SHP77 treated with DMSO at 0.1 percent for 48 hours (cell line): ENCODE data around the gene ZBTB16.

Experiments used
- DNase-seq: peaks from one replicate; lab custom pipeline; 2025; lab: John Stamatoyannopoulos, UW

The ZBTB16 gene

DNA sequence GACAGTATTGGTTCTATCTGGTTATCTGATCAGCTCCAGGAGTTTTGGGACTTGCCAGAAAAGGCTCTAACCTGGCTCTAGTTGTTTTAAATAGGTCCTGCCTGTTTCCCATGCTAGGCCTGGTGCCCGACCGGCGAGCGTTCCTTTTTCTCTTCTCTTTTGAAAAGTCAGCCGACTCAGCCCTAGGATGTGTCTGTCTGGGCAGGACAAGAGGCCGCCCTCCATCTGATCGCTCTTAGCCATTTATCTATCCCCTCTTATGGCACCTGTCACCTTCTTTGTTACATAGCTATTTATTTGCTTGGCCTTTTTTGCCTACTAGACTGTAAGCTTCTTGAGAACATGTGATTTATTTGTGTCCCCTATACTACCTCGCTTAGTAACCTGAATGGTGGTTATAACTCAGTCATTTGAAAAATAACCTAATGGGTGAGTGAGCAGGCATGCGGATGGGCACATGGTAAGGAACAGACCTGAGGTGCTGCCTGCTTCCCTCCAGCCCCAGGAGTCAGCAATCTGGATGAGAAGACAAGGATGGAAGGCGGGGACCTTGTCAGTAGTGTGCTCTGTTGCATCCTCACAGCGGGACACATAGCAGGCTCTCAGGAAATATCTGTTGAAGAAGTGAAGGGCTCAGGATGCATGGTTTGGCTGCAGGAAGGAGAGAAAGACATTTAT lies 108.4 kb downstream of the ZBTB16 start:
- DNase-seq: no peak

DNA sequence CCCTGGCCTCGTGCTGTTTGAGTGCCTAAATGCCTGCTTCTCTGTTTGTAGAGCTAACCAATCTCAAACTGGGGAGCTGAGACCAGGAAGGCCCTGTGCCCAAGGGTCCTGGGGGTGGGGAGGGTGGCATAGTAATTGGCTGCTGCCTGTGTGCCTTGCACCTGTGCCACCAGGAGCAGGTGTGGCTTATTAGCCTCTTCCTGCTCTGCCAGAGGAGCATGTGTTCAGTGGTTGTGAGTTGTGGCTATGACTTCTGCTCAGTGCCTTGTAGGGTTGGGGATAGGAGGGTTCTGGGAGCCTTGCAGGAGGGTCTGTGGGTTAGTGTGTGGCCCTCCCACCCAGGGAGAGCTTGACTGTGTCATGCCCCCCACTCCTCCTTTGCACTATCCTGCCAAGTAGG lies 109.2 kb downstream of the ZBTB16 start:
- DNase-seq: no peak

DNA sequence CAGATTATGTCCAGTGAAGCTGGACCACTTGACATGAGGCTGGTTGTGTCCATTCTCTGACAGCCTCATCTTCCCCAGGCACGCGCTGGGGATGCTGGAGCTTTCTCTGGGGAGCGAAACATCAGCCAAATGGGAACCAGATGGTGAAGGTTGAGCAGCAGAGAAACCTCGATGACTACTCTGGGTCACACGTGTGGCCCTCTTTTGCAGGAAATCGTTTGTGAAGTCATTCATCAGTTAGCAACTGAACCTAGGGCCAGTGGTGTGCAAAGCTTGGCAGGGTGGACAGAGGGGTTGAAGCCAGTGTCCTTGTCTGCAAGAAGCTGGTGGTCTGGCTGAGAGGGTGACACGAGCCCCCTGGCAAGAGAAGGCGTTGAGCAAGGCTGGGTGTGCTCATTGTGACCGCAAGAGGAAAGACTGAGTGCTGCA lies 109.8 kb downstream of the ZBTB16 start:
- no peak for DNase-seq

DNA sequence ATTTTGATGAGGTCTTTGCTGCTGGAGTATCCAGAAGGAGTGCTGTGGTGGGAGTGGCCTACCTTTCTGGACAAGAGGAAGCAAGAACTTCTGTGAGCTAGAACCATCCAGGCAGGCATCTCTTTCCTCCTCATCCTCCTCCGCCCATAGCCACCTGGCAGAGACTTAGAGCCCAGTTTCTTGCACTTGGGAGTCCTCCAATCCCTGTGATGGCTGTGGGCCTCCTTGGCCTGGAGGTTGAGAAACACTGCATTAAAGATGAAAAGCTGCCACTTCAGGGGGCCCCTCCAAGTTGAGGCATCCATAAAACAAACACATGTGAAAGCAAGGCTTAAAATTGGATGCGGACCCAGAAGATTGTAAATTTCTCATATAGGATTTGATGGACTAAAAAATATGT lies 110.3 kb downstream of the ZBTB16 start:
- no peak for DNase-seq

DNA sequence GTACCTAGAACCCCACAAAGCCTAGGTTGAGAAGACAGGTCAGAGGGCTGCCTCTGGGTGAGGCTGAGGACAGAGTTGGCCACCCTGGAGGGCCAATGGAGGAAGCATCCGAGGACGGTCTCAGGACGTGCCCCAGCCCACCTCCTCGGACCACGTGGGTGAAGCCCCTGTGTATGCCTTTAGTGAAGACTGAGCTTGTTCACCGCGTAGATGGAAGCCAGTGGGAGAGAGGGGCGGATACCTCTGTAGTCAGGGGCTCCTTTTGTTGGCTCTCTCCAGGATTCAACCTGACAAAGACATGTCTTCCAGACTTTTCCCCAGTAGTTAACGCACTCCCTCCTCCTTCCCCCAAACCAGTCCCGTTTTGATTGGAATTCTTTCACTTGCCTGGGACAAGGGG lies 110.7 kb downstream of the ZBTB16 start:
- no peak for DNase-seq

DNA sequence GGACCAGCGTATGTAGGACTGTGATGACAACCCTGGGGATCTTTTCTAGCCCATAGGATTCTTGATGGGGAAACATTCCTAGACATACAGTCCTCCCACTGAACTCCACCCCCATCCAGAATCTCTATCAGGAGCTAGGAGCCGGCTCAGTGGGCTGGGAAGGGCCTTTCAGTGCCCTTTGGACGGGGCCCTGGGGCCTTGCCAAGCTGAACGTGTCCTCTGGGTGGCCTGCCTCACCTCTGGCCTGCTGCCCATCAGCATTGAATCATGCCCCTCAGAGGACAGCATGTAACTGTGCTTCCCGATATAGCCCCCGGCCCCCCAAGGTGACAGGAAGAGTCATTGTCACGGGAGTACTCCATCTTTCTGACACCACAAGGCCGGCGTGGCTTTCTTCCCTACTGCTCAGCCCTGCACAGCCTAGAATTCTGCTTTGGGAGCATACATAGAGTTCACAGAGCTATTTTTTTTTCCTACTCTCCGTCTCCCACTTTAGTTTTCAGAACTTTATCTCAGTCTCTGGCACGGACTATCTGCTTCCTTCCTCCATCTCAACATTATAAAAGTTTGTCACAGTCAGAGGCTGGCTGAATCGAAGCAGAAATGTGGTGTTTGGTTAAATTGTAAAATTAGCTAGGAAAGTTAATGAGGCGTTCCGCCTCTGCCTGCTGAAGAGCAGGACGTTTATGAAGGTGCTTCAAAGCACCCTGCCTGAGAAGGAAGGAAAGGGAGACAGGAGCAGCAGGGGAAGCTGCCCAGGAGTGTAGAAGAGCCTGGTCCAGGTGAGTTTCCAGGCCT lies 111.9 kb downstream of the ZBTB16 start:
- no peak for DNase-seq

DNA sequence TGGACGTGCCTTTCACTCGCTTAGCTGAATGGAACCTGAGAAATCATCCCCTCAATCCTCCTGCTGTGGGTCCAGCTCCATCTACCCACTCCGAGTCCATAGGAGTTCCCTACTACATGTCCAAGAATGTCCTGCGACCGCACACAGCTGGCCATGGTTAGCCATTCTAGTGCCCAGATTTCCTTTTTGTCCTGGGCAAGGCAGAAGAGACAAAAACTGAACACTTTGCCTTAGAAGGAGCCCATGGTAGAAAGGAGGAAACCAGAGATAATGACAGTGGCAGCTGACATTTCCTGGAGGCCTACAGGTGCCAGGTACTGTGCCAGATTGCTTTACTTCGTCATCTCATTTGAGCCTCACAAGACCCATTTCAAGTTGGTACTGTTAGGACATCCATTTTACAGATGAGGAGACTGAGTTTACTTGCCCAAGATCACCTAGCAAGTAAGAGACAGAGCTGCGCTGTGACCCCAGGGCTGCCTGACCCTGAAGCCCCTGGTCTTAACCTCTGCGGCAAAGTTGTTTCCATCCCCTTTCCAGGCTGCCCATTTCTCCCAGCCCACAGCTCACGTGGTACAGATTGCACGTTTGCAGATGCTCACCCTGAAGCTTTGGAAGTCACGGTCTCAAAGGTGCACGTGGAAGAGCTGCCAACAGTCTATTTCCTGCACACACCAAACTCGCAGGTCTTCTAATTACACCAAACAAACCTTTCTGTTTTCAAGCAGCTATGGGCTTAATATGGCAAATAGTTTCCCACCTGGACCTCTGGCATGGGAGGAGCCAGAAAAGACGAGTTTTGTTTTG lies 112.7 kb downstream of the ZBTB16 start:
- DNase-seq: no peak

DNA sequence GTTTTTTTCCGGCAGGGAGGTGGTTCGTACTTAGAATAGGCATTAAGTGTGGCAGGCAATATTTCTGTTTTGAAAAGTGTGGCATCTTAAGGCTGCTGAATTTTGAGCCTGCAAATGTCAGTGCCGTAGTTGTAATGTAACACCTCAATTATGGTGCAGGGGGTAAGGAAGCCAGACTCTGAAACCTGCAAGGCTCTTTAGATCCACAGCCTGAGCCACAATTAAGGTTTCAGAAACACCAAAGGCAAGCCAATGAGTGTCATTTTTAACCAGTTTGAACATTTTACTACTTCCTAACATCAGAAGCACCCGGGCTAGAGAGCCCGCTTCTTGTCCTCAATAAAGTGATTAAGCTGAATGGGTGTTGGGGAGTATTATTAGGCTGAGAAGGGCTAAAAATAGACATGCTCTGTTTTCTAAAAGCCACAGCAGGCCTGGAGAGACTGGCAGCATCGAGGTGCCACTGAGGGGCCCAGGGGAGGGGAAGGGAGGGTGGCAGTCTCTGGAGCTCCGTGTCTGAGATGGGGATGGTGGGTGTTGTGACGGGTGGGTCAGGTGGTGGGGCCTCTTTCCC lies 113.4 kb downstream of the ZBTB16 start:
- DNase-seq: no peak

DNA sequence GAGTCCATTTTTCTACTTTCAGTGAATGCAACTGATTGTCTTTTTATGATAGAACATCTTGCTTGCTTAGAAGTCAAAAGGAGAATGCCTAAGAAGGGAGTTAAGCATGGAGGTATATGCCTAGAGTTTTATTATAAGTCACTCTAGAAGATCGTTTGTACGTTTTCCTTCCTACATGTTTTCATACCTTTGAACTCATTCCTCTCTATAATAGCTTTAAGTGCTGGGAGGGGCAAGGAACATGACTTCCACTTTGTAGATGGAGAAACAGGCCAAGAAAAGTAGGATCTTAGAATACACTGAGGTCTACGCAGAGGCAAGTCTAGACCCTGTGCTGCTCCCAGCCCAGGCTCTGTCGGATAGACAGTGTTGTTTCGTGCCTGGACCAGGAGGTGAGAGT lies 114.3 kb downstream of the ZBTB16 start:
- no peak for DNase-seq

DNA sequence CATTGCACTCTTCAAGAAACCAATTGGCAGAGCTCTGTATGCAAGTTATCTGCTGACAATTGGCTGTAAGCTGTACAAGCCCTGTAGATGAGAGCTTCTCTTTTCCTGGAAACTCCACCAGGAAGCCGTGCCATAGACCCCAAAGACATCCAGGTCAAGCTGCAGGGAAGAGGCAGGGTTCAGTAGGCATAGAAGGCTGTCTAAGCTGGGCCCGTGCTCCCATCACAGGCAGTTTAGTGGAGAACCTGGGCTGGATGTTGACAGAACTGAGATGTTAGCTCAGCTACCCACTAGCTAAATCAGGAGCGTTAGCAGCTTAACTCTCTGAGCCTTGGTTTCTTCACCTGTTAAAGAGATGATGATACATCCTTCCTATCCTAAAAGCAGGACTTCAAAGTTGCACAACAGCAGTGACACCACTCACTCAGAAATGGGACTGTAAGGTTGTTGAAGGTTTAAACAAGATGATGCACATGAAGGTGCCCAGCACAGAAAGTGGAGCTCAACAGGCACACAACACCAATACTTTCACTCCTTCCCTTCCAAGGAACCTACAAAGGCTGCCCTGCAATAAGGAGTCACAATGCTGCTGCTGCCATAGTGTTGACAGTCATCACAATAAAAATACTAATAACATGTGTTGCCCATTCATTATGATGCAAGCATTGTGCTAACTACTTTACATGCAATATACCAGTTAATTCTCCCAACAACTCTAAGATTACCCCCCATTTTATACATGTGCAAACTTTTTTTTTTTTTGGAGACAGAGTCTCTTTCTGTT lies 115.4 kb downstream of the ZBTB16 start:
- no peak for DNase-seq

DNA sequence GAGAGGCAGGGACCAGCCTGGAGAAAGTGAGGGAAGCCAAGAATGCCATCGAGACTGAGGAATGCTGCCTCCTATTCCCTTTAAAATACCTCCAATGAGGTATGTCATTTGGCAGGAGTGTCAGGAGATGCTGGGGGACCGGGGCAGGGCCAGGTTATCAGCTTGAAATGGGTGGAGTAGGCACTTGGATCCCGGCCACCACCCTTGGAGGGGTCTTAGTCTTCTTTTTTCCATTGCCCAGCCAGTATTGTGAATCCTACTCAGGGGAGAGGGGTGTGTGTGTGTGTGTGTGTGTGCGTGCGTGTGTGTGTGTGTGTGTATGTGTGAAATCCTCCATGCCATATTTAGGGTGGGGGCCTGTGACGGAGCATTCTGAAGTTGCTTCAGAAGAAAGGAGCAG lies 116.2 kb downstream of the ZBTB16 start:
- DNase-seq: no peak

DNA sequence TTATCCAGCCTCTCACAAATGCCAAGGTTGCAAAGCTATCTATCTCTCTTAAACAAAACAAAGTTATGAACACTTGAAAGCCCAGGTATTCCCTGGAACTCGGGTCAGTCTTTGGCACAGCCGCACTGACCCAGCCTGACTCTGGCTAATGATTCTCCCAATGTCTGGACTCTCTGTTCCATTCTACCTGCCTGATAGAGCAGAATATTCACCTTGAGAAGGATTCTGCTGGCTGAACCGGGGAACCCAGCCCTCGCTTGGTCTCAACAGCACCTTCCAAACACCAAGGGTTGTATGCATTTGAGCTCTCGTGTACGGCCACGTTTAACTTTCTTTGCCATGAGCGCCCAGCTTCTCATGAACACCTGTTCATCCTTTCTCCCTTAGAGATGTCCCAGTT lies 116.8 kb downstream of the ZBTB16 start:
- DNase-seq: no peak

DNA sequence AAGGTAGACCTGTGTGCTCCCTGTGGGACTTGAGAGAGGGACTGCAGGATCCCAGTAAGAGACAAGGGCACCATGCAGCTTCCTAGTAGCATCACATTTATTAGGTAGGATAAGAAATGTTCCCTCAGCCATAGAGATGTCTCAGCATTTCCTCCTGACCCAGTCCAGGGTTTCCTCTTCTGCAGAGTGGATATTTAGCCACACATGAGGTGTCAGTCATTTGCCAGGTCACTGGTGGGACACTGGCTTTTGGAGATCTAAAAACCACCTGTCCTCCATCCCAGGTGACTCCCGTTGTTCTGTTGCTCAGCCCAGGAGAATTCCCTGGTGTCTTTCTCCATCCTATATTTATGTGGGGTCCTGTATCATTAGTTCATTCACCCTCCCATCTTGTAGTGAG lies 119.1 kb downstream of the ZBTB16 start:
- no peak for DNase-seq

DNA sequence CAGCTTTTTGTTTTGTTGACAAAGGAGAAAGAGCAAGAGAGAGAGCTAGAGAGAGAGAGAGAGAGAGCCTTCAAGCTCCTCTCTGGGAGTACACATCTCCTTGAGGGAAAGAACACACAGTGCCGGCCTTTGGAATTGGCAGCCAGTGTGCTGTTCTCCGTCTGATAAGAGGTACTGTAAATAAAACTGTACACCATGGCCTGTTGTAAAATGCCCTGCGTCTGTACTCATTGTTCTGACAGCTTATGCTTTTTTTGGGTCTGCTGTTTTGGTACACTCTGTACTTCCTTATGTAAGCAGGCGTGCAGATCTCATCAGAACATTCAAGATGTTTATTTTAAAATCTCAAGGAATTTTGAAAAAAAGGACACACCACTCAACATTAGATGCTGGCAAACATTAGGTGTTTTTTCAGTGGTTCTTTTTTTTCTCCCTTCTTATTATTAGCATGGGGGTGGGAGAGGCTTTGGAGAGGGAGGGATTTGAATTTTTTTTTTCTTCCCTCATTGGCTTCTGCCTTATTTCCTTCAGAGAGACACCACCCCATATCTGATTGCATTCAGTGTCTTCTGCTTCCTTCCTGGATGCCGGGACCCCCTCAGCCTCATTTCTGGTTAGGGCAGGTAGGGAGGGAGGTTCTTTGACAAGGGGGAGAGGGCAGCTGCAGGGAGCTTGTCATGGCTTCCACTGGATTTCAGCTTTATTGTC lies 119.9 kb downstream of the ZBTB16 start:
- DNase-seq: no peak

DNA sequence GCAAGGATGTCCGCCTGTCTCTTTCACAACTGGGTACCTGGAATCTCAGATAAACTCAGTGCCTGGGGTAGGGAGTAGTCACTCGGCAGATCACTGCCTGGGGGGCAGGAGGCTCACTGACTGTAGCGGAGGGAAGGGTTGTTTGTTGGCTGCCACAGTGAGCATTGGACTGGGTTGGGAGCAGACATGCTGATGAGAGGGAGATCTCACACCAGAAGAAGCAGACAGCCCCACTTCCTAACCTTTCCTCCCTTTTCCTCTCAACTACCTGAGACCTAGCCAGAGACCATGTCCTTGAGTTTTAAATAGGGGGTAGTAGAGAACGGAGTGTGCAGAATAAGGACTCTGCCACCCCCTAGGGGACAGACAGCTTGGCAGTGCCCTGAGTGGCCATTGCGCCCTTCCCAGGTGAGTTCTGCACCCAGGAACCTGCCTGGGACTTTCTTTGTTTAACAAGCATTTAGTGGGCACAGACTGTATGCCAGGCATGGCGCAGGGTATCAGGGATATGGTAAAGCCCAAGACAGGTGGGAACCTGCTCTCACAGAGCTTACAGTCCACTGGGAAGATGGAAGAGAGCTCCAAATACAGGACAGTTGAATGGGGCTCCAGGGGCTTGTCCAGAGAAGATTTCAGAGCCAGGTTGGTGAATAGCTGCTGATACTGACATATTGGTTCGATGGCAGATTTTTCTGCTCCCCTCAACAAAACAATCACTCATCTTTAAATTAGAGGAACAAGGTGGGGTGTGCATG lies 121.0 kb downstream of the ZBTB16 start:
- no peak for DNase-seq

DNA sequence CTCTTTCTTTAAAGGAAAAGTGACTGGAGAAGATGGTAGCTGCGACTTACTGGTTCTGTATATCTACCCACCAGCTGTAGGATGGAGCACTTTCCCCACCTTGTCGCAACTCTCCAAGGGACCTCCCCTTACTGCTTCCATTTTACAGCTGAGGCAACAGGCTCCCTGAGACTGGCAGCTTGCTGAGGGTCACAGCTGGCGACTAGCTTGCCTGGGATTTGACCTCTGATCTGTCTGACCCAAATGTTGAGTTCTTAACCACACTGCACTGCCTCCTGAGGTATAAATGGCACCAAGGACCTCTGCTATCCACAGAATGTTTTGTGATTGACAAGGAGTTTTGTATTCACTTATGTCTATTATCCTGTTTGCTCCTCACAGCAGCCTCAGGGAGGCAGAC lies 121.7 kb downstream of the ZBTB16 start:
- DNase-seq: no peak

DNA sequence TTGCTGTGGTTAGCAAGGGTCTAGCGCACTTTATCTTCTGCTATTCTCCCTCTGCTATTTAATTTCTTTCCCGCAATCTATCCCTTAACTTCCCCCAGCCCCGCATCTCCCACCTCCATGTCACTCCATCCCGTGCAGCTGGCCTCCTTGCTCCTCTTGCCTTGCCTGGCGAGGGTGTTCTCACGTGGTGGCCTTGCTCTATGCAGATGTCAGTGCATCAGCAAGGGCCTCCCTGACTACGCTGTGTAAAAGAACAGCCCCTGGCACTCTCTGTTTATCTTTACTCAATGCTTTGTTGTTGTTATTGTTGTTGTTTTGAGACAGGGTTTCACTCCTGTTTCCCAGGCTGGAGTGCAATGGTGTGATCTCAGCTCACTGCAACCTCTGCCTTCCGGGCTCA lies 122.2 kb downstream of the ZBTB16 start:
- no peak for DNase-seq

DNA sequence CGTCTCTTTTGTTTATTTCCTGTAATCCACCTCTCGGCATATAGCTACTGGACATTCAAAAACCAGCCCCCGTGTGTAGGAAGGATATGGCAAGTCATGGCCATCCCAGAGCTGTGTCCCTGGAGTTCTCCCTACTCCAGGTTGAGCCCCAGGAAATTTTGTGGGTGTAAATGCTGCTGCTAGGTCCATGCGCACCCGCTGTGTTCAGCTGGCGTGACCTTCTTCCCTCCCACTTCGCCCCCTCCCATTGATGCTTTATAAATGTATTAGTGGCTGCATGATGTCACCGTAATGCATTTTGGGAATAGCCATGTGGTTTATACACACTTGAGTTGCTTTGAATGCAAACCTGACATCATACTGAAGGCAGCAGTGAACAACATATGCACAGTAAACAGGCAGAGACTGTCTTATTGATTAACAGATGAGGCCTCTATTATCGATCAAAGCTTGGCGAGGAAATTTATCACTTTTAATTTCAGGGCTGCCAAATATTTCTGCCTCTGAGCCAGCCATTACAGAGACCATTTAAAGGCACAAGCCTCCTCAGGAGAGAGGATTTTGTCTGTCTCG lies 123.0 kb downstream of the ZBTB16 start:
- no peak for DNase-seq

DNA sequence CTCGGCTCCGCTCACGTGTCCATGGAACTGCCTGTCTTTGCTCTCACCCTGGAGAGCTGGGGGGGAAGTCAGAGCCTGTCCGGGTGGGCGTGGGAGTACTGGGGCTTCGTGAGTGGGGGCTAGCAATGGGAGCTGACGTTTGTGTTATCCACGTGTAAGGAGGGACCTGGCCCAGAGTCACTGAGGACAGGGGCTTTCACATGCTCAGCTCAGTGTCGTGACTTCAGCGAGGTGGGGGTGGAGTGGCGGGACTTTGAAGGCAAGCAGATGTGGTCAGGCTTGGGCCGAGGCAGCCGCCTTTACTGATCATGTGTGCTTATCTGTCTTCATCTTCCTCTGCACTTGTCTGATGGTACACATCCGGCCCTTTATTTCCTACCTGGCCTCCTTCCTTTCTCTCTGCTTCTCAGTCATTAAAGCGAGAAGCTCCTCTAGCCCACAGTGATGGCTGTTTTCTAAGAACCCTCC lies 123.6 kb downstream of the ZBTB16 start:
- no peak for DNase-seq

DNA sequence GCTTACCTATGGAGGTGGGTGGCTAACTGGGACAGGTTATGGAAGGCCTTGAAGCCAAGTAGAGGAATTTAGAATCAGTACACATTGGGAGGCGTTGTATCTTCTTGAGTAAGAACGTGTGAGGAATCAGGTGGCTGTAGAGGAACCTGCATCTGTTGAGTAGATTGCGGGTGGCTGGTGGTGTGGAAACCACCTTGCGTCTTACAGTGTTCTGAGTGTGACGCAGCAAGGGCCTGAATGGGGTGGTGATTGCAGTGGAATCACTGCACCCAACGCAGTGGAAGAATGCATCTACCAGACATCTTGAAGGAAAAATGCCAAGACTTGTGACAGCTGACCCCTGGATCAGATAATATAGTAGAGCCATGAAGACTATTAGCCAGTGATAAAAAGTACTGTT lies 125.9 kb downstream of the ZBTB16 start:
- DNase-seq: no peak
